ENCODE results near the gene NANOG.
"Not testable (repeated sequence)": the region's sequence is repeated elsewhere in the genome, so short reads cannot be mapped to it uniquely, and the experiment has no call there.

Gene NANOG

DNA sequence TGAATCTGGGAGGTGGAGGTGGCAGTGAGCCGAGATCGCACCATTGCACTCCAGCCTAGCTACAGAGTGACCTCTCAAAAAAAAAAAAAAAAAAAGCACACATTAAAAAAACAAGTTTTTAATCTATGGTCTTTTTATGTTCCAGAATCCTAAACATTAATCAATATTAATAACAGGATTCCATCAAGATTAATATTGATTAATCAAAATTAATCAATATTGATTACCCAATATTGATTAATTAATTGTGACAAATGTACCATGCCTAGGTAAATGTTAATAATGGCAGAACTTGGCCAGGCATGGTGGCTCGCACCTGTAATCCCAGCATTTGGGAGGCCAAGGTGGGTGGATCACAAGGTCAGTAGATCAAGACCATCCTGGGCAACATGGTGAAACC is 7.9 kb upstream of the NANOG start:
- no peak overlapping the region for H3K9ac ChIP-seq (ENCODE audit: low read length)
- H3K27me3 ChIP-seq (ENCODE audit: control insufficient read depth, insufficient read depth, low read length) = no peaks in the 10 kb centered on the region
- H3K4me1 ChIP-seq (ENCODE audit: control insufficient read depth, insufficient read depth, low read length) = peaks cover 11% of the 10 kb centered on the region
- H3K4me3 ChIP-seq (ENCODE audit: low read depth, low read length) = no peak overlapping the region
- no peaks in the 10 kb centered on the region for H3K9me3 ChIP-seq (ENCODE audit: control insufficient read depth, insufficient read depth, low read depth, low read length)
- no peaks in the 10 kb centered on the region for H3K36me3 ChIP-seq (ENCODE audit: control insufficient read depth, insufficient read depth, low read length)
- H3K27ac ChIP-seq (ENCODE audit: low read depth, low read length) = no peak overlapping the region

- no peak overlapping the region for H3K4me3 ChIP-seq (ENCODE audit: low read depth, low read length)
- peaks cover 18% of the 10 kb centered on the region for H3K4me1 ChIP-seq (ENCODE audit: control insufficient read depth, insufficient read depth, low read length)
- no peaks in the 10 kb centered on the region for H3K27me3 ChIP-seq (ENCODE audit: control insufficient read depth, insufficient read depth, low read length)
- no peaks in the 10 kb centered on the region for H3K9me3 ChIP-seq (ENCODE audit: control insufficient read depth, insufficient read depth, low read depth, low read length)
- H3K36me3 ChIP-seq (ENCODE audit: control insufficient read depth, insufficient read depth, low read length) = no peaks in the 10 kb centered on the region
- no peak overlapping the region for H3K27ac ChIP-seq (ENCODE audit: low read depth, low read length)
- H3K9ac ChIP-seq (ENCODE audit: low read length) = no peak overlapping the region
Observed at GRCh38 chr12:7782055-7782454, 7.1 kb upstream of the NANOG start.

DNA sequence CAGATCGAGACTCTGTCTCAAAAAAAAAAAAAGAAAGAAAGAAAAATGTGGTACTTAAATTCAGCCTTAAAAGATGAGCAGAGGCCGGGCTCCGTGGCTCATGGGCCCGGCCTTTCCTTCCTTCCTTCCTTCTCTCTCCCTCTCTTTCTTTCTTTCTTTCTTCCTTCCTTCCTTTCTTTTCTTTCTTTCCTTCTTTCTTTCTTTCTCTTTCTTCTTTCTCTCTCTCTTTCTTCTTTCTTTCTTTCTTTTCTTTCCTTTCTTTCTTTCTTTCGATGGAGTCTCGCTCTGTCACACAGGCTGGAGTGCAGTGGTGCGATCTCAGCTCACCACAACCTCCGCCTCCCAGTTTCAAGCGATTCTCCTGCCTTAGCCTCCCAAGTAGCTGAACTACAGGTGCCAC is 5.8 kb upstream of the NANOG start:
- H3K4me3 ChIP-seq (ENCODE audit: low read depth, low read length); H3K27me3 ChIP-seq (ENCODE audit: control insufficient read depth, insufficient read depth, low read length); H3K27ac ChIP-seq (ENCODE audit: low read depth, low read length); H3K36me3 ChIP-seq (ENCODE audit: control insufficient read depth, insufficient read depth, low read length); H3K9ac ChIP-seq (ENCODE audit: low read length); H3K9me3 ChIP-seq (ENCODE audit: control insufficient read depth, insufficient read depth, low read depth, low read length): not testable (repeated sequence)
- H3K4me1 ChIP-seq (ENCODE audit: control insufficient read depth, insufficient read depth, low read length) = peaks cover 31% of the 10 kb centered on the region

- Histone ChIP-seq H3K27ac (ENCODE audit: low read depth, low read length) (no peak overlapping the region), H3K9me3 (ENCODE audit: control insufficient read depth, insufficient read depth, low read depth, low read length) (no peaks in the 10 kb centered on the region), H3K4me1 (ENCODE audit: control insufficient read depth, insufficient read depth, low read length) (peaks cover 33% of the 10 kb centered on the region), H3K36me3 (ENCODE audit: control insufficient read depth, insufficient read depth, low read length) (no peaks in the 10 kb centered on the region), H3K27me3 (ENCODE audit: control insufficient read depth, insufficient read depth, low read length) (no peaks in the 10 kb centered on the region; the same call in 1 of the 2 replicates), H3K4me3 (ENCODE audit: low read depth, low read length) (no peak overlapping the region), H3K9ac (ENCODE audit: low read length) (no peak overlapping the region)
Observed at GRCh38 chr12:7784701-7785100, 4.5 kb upstream of the NANOG start.

- Histone ChIP-seq H3K27ac (ENCODE audit: low read depth, low read length) (peak overlapping the region; percentile 82), H3K4me1 (ENCODE audit: control insufficient read depth, insufficient read depth, low read length) (peaks cover 36% of the 10 kb centered on the region), H3K9ac (ENCODE audit: low read length) (peak overlapping the region; percentile 79), H3K36me3 (ENCODE audit: control insufficient read depth, insufficient read depth, low read length) (peaks cover 17% of the 10 kb centered on the region), H3K4me3 (ENCODE audit: low read depth, low read length) (peak overlapping the region; percentile 77), H3K27me3 (ENCODE audit: control insufficient read depth, insufficient read depth, low read length) (no peaks in the 10 kb centered on the region; the same call in 1 of the 2 replicates), H3K9me3 (ENCODE audit: control insufficient read depth, insufficient read depth, low read depth, low read length) (no peaks in the 10 kb centered on the region)
Observed at GRCh38 chr12:7787574-7788293, 1.5 kb upstream of the NANOG start.

- peaks cover 39% of the 10 kb centered on the region for H3K4me1 ChIP-seq (ENCODE audit: control insufficient read depth, insufficient read depth, low read length)
- no peaks in the 10 kb centered on the region for H3K9me3 ChIP-seq (ENCODE audit: control insufficient read depth, insufficient read depth, low read depth, low read length)
- no peaks in the 10 kb centered on the region; the same call in 1 of the 2 replicates for H3K27me3 ChIP-seq (ENCODE audit: control insufficient read depth, insufficient read depth, low read length)
- peak overlapping the region; percentile 79 for H3K9ac ChIP-seq (ENCODE audit: low read length)
- peak overlapping the region; percentile 82 for H3K27ac ChIP-seq (ENCODE audit: low read depth, low read length)
- H3K4me3 ChIP-seq (ENCODE audit: low read depth, low read length) = peak overlapping the region; percentile 77
- H3K36me3 ChIP-seq (ENCODE audit: control insufficient read depth, insufficient read depth, low read length) = peaks cover 22% of the 10 kb centered on the region
Observed at GRCh38 chr12:7788294-7788660, 925 bp upstream of the NANOG start.

DNA sequence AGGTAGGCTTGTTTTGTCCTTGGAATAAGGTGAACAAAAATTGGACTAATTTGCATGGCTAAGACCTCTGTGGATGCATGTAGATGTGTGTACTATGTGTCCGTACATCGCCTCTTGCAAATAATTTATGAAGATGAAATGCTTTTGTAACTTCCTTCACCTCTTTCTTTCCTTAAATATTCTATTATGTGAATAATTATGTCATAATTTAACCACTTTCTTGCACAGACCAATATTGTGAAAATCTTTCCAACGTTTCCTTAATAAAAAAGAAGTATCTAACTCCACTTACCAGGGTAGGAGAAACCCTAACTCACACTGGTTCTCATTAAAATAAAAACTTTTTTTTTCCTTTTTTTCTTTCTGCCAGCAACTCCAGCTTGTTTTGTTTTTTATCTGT is 4.0 kb downstream of the NANOG start:
- no peak overlapping the region for H3K27ac ChIP-seq (ENCODE audit: low read depth, low read length)
- no peaks in the 10 kb centered on the region; the same call in 1 of the 2 replicates for H3K27me3 ChIP-seq (ENCODE audit: control insufficient read depth, insufficient read depth, low read length)
- no peak overlapping the region for H3K4me3 ChIP-seq (ENCODE audit: low read depth, low read length)
- H3K4me1 ChIP-seq (ENCODE audit: control insufficient read depth, insufficient read depth, low read length) = peaks cover 23% of the 10 kb centered on the region
- H3K9ac ChIP-seq (ENCODE audit: low read length) = no peak overlapping the region
- no peaks in the 10 kb centered on the region for H3K9me3 ChIP-seq (ENCODE audit: control insufficient read depth, insufficient read depth, low read depth, low read length)
- peaks cover 49% of the 10 kb centered on the region for H3K36me3 ChIP-seq (ENCODE audit: control insufficient read depth, insufficient read depth, low read length)

GRCh38 chr12:7797269-7797668 is 8.1 kb downstream of the NANOG start:
- peaks cover 61% of the 10 kb centered on the region for H3K36me3 ChIP-seq (ENCODE audit: control insufficient read depth, insufficient read depth, low read length)
- H3K9me3 ChIP-seq (ENCODE audit: control insufficient read depth, insufficient read depth, low read depth, low read length); H3K27me3 ChIP-seq (ENCODE audit: control insufficient read depth, insufficient read depth, low read length); H3K4me3 ChIP-seq (ENCODE audit: low read depth, low read length): not testable (repeated sequence)
- H3K9ac ChIP-seq (ENCODE audit: low read length) = peak overlapping the region; percentile 66
- H3K4me1 ChIP-seq (ENCODE audit: control insufficient read depth, insufficient read depth, low read length) = peaks cover 31% of the 10 kb centered on the region
- H3K27ac ChIP-seq (ENCODE audit: low read depth, low read length) = peak overlapping the region; percentile 96

GRCh38 chr12:7797698-7798398 is 8.6 kb downstream of the NANOG start:
- H3K4me3 ChIP-seq (ENCODE audit: low read depth, low read length) = no peak overlapping the region
- H3K36me3 ChIP-seq (ENCODE audit: control insufficient read depth, insufficient read depth, low read length) = peaks cover 55% of the 10 kb centered on the region
- H3K9ac ChIP-seq (ENCODE audit: low read length) = peak overlapping the region; percentile 66
- H3K9me3 ChIP-seq (ENCODE audit: control insufficient read depth, insufficient read depth, low read depth, low read length) = no peaks in the 10 kb centered on the region
- H3K27ac ChIP-seq (ENCODE audit: low read depth, low read length) = peak overlapping the region; percentile 96
- no peaks in the 10 kb centered on the region for H3K27me3 ChIP-seq (ENCODE audit: control insufficient read depth, insufficient read depth, low read length)
- H3K4me1 ChIP-seq (ENCODE audit: control insufficient read depth, insufficient read depth, low read length) = peaks cover 31% of the 10 kb centered on the region

GRCh38 chr12:7798750-7799308 is 9.6 kb downstream of the NANOG start:
- Histone ChIP-seq H3K4me1 (ENCODE audit: control insufficient read depth, insufficient read depth, low read length) (peaks cover 29% of the 10 kb centered on the region), H3K27ac (ENCODE audit: low read depth, low read length) (peak overlapping the region; percentile 96), H3K9ac (ENCODE audit: low read length) (peak overlapping the region; percentile 67), H3K36me3 (ENCODE audit: control insufficient read depth, insufficient read depth, low read length) (peaks cover 45% of the 10 kb centered on the region)
- not testable (repeated sequence) for H3K9me3 ChIP-seq (ENCODE audit: control insufficient read depth, insufficient read depth, low read depth, low read length); H3K27me3 ChIP-seq (ENCODE audit: control insufficient read depth, insufficient read depth, low read length); H3K4me3 ChIP-seq (ENCODE audit: low read depth, low read length)

DNA sequence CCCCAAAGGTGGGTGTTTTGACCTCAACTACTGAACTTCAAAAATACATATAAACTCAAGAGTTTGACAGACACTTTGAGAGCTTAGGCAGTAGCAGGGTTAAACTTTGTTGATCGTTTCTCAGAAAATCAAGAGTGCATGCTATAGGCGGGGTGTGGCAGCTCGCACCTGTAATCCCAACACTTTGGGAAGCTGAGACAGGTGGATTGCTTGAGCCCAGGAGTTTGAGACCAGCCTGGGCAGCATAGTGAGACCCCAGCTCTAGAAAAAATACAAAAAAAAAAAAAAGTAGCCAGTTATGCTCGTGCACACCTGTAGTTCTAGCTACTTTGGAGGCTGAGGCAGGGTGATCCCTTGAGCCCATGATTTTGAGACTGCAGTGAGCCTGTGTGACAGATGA is 12.3 kb downstream of the NANOG start:
- no peaks in the 10 kb centered on the region for H3K9me3 ChIP-seq (ENCODE audit: control insufficient read depth, insufficient read depth, low read depth, low read length)
- H3K36me3 ChIP-seq (ENCODE audit: control insufficient read depth, insufficient read depth, low read length) = peaks cover 32% of the 10 kb centered on the region
- no peak overlapping the region for H3K9ac ChIP-seq (ENCODE audit: low read length)
- H3K27me3 ChIP-seq (ENCODE audit: control insufficient read depth, insufficient read depth, low read length) = no peaks in the 10 kb centered on the region
- no peak overlapping the region for H3K4me3 ChIP-seq (ENCODE audit: low read depth, low read length)
- H3K27ac ChIP-seq (ENCODE audit: low read depth, low read length) = no peak overlapping the region
- peaks cover 32% of the 10 kb centered on the region for H3K4me1 ChIP-seq (ENCODE audit: control insufficient read depth, insufficient read depth, low read length)

Data from HUES6 (cell line).